Inferior parietal cortex (tissue), 1 donor: Measurements from ENCODE around the gene NT5C3B.
"Not testable (repeated sequence)": the region's sequence is repeated elsewhere in the genome, so short reads cannot be mapped to it uniquely, and the experiment has no call there.

Experiments
- DNase-seq: peaks from one replicate; pipeline ENCODE4 v3.0.0-alpha.2; 2016; ENCODE audit errors: extremely low spot score

Gene NT5C3B

DNA sequence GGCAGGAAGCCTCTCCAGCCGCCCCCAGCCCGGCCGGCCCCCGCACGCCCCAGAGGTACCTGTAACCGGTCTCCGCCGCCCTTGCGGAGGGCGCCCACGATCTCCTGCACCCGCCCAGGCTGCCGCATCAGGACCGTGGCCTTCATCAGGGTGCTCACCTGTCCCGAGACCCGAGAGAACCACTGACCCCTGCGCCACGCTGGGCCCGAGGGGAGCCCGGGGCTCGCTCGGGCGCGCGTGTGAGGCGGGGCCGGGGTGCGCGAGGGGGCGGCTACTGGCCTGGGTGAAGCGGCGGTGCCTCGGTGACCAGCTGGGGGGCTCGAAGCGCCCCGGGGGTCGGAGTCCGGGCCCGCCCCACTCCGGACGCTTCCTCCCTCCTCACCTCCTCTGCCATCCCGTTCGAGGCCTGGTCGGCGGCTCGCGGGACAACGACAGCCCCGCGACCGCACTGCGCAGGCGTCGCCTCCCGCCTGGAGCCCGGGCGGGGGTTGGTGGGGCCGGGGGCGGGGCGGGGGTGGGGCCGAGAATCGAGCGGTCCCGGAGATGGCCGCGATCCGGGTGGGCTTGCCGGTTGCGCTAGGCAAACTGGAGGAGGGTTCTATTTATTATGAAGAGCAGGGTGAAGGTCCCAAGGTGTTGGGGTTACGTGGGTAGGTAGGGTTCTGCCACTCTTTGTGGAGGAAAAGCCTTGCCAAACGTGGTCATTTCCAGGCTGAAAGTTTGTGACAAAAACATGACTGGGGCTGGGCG is at the start of gene NT5C3B:
Gene NT5C3B (minus strand): TSS at position 433 of the 750 bp plus-strand sequence. CDS start 39 bp downstream, at position 394.
- DNase-seq: peak; percentile 53

DNA sequence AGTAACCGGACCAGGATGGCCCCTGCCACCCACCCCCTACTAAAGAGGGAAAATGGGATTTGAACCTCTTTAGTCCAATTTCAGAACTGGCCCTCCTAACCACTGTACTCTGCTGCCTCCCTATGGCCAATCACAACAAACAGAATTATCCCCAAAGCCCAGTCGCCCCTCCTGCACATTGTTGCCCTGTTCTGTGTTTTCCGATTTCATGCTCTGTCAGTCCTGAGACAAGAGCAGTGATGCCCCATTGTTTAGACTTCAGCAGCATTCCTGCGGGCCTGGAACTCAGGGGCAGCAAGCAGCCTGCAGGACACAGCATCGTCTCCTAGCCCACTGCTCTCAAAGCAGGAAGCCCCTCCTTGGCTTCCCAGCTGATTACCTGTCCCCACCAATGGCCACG is 49.7 kb upstream of the NT5C3B start:
- DNase-seq: no peak

DNA sequence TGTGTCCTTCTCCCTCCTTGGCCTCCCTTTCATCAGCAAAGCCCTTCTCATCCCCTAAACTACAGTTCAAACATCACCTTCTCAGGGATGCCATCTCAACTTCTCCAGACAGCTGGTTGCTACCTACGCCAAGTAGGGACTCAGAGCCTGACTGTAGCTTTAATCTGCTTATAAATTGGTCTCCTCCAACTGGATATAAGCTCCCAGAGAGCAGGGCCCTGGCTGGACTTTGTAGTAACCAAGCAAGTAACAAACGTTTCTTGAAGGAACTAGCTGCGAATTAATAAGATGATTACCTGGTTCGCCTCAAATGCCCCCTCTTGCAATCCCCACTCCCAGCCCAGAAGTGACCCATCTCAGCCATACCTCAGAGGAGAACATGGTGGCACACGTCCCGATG is 46.7 kb upstream of the NT5C3B start:
- no peak for DNase-seq

DNA sequence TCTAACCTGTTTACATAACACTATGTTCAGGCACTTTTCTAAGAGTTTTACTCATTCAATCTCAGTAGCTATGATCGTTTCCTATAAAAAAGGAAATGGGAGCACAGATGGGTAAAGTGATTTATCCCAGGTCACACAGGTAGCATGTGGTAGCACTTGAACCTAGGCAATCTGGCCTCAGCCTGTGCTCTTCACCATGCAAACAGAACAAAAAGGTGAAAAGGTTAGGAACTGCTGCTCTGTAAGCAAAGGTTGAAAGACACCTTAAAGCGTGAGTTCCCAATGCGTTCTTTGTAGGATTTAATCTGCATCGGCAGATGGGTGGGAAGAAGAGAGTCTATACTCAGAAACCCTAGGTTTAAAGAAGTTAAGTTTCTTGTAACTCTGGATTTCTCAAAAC is 44.1 kb upstream of the NT5C3B start:
- no peak for DNase-seq

DNA sequence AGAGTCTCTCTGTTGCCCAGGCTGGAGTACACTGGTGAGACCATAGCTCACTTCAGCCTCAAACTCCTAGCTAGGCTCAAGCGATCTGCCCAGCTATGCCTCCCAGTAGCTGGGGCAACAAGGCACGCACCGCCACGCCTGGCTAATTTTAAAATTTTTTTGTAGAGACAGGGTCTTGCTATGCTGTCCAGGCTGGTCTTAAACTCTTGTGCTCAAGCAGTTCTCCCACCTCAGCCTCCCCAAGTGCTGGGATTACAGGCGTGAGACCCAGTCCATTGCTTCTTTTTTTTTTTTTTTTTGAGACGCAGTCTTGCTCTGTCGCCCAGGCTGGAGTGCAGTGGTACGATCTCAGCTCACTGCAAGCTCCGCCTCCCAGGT is 38.2 kb upstream of the NT5C3B start:
- not testable (repeated sequence) for DNase-seq

DNA sequence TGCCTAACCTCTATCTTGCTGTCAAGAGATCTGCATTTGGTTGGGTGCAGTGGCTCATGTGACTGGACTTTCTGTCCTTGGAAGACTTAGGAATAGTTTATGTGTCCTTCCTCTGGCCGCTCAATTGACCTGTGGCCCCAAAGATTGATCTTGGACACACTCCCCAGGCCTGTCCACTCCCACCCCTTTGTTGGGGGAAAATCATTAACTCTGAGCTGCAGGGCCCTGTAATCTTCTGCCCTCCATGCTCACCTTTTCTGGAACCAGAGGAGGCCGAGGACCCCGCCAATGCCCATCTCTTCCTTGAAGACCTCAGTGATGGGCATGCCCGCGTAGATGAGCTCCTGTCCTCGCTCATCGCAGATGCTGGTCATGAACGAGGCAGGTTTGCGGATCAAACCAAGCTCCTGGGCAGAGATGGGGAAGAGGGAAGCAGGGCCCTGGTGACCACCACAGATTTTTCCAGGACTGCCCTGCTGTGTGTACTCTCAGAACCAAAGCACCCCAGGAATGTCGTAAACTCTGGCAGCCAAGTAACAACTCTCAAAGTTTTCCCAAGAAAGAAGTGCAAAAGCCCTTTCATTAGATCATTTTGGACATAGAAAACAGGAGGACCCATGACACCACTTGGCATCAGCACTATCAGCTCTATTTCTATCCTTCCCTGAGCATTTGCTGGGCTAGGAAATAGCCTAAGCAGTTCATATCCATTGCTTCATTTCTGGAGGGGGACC is 37.7 kb upstream of the NT5C3B start:
- no peak for DNase-seq

DNA sequence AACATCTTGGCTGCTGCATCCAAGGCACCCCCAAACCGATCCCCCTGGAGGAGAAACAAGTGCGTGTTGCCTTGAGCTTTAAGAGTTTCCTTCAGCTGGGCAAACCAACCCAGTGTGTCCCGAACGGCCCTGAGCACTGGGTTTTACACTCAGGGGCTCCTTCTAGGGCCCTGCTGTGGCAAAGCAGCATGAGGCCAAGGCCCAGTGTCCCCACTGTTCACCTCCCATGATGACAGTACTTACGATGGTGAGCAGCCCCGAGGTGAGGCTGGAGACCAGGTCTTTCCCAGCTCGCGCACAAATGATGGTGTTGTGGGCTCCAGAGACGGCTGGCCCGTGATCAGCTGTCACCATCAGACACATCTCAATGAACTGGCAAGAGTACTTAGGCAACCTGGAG is 35.8 kb upstream of the NT5C3B start:
- no peak for DNase-seq

- DNase-seq: no peak
These were observed 34.6 kb upstream of the NT5C3B start for GRCh38 chr17:41870627-41871026.

- DNase-seq: no peak
These were observed 34.1 kb upstream of the NT5C3B start for GRCh38 chr17:41870097-41870496.

GRCh38 chr17:41869426-41869825 is 33.4 kb upstream of the NT5C3B start:
- DNase-seq: no peak

DNA sequence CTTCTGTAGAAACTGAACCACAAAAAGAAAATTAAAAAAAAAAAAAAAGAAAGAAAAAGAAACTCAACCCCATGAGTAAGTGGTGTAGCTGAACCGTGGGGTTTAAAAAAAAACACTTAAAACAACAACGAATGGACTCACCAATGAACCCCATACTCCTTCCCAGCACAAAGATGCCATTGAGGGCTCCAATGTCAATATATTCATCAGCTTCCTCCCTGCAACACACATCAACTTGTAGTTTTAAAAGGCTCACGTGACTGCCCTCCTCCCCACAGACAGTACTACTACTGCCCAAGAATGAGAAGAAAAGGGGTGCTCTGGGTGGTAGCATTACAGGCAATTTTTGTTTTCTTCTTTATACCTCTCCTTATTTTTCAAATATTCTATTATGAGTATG is 32.5 kb upstream of the NT5C3B start:
- DNase-seq: no peak

GRCh38 chr17:41865596-41865893 is 29.5 kb upstream of the NT5C3B start:
- no peak for DNase-seq

GRCh38 chr17:41864836-41865595 is 29.0 kb upstream of the NT5C3B start, which contains the start of gene KLHL11:
TSS of gene KLHL11 (minus strand) at chr17:41865423. CDS start at chr17:41865370, 53 bp downstream.
- peak; percentile 83 for DNase-seq

- no peak for DNase-seq
These were observed 28.4 kb upstream of the NT5C3B start for GRCh38 chr17:41864498-41864835.

DNA sequence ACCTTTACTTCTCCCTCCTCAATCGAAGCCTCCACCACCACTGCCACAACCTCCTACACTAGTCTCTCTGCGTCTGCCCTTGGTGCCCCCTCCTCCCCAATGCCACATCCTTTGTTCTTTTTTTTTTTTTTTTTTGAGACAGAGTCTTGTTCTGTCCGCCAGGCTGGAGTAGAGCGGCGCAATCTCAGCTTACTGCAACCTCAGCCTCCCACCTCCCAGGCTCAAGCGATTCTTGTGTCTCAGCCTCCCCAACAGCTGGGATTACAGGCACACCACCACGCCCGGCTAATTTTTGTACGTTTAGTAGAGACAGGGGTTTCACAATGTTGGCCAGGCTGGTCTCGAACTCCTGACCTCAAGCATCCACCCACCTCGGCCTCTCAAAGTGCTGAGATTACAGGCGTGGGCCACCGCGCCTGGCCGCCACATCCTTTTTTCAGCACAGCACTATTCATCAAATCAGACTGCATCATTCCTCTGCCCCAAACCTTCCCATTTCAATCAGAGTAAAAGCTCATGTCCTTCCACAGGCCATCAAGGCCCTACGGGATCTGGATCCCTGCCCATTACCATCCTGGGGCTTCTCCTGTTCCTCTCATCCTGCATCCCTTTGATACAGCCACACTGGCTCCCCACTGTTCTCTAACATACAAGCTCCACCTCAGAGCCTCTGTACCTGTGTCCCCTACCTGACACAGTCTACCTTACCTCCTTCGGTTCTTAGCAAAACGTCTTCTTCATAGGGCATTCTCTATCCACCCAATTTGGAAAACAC is 27.2 kb upstream of the NT5C3B start:
- no peak for DNase-seq

DNA sequence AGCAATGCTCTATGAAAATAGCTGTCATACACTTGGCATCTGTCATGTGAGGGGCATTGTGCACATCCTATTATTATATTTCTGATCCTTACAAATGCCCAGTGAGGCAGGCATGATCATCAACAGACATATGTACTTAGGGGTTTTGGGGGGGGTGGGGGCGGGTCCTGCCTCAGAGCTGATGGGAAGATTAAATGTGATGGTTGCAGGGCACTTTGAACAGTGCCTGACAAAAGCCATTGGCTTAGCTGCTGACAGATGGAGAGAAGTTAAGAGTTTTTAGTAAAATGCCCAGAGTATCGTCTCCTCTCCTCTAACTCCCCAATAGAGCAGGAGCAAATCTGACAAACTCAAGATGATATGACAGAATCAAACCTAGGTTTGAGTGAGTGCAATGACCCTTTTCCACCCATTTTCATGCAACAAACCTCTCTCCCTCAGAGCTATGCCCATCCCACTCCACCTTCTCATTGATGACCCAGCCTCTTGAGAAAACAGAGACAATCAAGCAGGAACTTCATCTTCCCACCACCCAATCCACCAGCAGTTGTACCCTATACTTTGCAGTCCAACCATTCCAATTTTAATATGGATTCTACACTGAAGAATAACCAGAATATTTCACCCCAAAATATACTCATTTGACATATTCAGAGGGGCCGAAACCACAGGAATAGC is 24.4 kb upstream of the NT5C3B start:
- no peak for DNase-seq

GRCh38 chr17:41851382-41851781 is 15.3 kb upstream of the NT5C3B start:
- DNase-seq: not testable (repeated sequence)

- DNase-seq: no peak
These were observed 13.4 kb upstream of the NT5C3B start for GRCh38 chr17:41849251-41849990.

DNA sequence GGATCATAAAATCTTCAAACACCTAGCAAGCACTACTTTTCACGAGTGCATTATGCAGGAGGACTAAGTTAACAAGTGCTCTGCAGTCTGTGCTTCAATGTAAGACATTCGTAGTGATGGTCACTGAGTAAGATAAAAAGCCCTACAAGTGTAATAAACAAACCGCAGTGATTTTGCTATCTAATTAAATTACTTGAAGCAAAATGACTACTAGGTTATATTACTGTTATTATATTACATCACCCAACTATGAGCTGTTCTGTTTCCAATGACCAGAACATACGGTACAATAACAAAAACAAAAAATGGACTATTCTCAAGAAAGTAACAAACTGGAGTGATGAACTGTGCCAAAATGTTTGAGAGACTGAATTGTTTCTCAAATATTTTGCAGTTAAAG is 12.8 kb upstream of the NT5C3B start:
- no peak for DNase-seq

DNA sequence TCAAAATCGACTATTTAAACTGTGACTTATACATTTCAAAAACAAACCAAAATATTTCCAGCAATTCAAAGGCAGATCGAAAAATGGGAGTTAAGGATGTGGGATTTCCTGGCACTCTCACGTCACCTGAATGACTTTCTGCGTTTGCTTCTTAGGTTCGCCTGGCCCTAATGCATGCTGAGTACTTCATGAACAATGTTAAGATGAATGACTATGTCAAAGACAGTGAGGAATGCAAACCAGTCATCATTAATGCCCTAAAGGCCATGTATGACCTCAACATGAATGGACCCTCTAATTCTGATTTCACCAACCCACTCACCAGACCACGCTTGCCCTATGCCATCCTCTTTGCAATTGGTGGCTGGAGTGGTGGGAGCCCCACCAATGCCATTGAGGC is 8.9 kb upstream of the NT5C3B start:
- DNase-seq: no peak

GRCh38 chr17:41840781-41841180 is 4.7 kb upstream of the NT5C3B start:
- DNase-seq: not testable (repeated sequence)
